ENCODE measurements around the gene CCDC169.
"Not testable (repeated sequence)": the region's sequence is repeated elsewhere in the genome, so short reads cannot be mapped to it uniquely, and the experiment has no call there.

Gene CCDC169

GRCh38 chr13:36332986-36333385, 35.4 kb upstream of the CCDC169 start:
- in situ Hi-C loops (cut with HindIII; ENCODE audit: low pct_ligation_motif_present, low sequenced_read_pairs): no loop called here
- Histone ChIP-seq H3K4me3 (ENCODE audit: low read depth, low read length) (no peak overlapping the region), H3K36me3 (replicated peaks) (peaks cover 9% of the 10 kb centered on the region), H3K27me3 (replicated peaks) (no peaks in the 10 kb centered on the region), H3K27ac (peak overlapping the region; percentile 53)
- TF ChIP-seq, protein P1, sequence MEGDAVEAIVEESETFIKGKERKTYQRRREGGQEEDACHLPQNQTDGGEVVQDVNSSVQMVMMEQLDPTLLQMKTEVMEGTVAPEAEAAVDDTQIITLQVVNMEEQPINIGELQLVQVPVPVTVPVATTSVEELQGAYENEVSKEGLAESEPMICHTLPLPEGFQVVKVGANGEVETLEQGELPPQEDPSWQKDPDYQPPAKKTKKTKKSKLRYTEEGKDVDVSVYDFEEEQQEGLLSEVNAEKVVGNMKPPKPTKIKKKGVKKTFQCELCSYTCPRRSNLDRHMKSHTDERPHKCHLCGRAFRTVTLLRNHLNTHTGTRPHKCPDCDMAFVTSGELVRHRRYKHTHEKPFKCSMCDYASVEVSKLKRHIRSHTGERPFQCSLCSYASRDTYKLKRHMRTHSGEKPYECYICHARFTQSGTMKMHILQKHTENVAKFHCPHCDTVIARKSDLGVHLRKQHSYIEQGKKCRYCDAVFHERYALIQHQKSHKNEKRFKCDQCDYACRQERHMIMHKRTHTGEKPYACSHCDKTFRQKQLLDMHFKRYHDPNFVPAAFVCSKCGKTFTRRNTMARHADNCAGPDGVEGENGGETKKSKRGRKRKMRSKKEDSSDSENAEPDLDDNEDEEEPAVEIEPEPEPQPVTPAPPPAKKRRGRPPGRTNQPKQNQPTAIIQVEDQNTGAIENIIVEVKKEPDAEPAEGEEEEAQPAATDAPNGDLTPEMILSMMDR (IDR thresholded peaks at IDR 0.05; ENCODE audit: low read depth, low read length, missing control alignments): no peak
- no peak for DNase-seq

DNA sequence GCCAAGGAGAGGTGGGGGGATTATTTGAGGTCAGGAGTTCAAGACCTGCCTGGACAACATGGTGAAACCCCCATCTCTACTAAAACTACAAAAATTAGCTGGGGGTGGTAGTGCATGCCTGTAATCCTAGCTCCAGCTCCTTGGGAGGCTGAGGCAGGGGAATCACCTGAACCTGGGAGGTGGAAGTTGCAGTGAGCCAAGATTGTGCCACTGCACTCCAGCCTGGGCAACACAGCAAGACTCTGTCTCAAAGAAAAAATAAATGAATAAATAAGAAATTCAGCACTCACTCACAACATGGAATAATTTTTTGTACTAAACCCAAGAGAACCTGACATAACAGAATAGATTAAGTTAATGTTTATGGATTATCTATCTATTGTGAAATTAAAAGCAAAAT, 34.6 kb upstream of the CCDC169 start:
- H3K27me3 ChIP-seq (replicated peaks); DNase-seq; H3K4me3 ChIP-seq (ENCODE audit: low read depth, low read length); in situ Hi-C loops (cut with HindIII; ENCODE audit: low pct_ligation_motif_present, low sequenced_read_pairs): not testable (repeated sequence)
- Histone ChIP-seq H3K27ac (peak overlapping the region; percentile 53), H3K36me3 (replicated peaks) (peaks cover 13% of the 10 kb centered on the region)

GRCh38 chr13:36331280-36331679, 33.7 kb upstream of the CCDC169 start:
- DNase-seq: no peak
- H3K36me3 ChIP-seq (replicated peaks): peaks cover 13% of the 10 kb centered on the region
- in situ Hi-C loops (cut with HindIII; ENCODE audit: low pct_ligation_motif_present, low sequenced_read_pairs): no loop called here
- TF ChIP-seq, protein P1 (IDR thresholded peaks at IDR 0.05; ENCODE audit: low read depth, low read length, missing control alignments): no peak
- H3K27me3 ChIP-seq (replicated peaks): no peaks in the 10 kb centered on the region
- no peak overlapping the region for H3K27ac ChIP-seq
- H3K4me3 ChIP-seq (ENCODE audit: low read depth, low read length): no peak overlapping the region

DNA sequence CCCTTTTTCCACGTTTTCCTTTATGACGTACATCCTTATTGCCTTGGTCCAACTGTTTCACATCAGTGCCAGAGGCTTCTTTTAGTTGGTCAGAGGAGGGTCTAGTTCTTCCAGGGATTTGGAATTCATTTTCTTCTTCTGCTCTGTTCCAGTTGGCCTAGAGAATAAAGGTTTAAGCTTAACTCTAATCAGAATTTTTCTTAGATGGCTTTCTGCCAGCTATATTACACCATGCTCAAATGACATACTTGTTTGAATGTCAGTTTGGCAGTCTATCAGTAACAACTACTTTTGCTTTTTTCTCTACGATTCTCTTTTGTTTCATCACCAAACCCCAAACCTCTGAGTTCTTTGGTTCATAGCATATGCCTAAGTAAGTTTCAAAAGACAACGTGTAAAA, 31.7 kb upstream of the CCDC169 start:
- in situ Hi-C loops (cut with HindIII; ENCODE audit: low pct_ligation_motif_present, low sequenced_read_pairs): no loop called here
- DNase-seq: no peak
- Histone ChIP-seq H3K36me3 (replicated peaks) (peaks cover 25% of the 10 kb centered on the region), H3K4me3 (ENCODE audit: low read depth, low read length) (no peak overlapping the region), H3K27me3 (replicated peaks) (no peaks in the 10 kb centered on the region), H3K27ac (no peak overlapping the region)
- TF ChIP-seq, protein P1 (IDR thresholded peaks at IDR 0.05; ENCODE audit: low read depth, low read length, missing control alignments): no peak

GRCh38 chr13:36328821-36329220, 31.2 kb upstream of the CCDC169 start:
- in situ Hi-C loops (cut with HindIII; ENCODE audit: low pct_ligation_motif_present, low sequenced_read_pairs): no loop called here
- Histone ChIP-seq H3K4me3 (ENCODE audit: low read depth, low read length) (no peak overlapping the region), H3K27ac (no peak overlapping the region), H3K27me3 (replicated peaks) (no peaks in the 10 kb centered on the region), H3K36me3 (replicated peaks) (peaks cover 28% of the 10 kb centered on the region)
- no peak for DNase-seq
- TF ChIP-seq, protein P1 (IDR thresholded peaks at IDR 0.05; ENCODE audit: low read depth, low read length, missing control alignments): no peak

DNA sequence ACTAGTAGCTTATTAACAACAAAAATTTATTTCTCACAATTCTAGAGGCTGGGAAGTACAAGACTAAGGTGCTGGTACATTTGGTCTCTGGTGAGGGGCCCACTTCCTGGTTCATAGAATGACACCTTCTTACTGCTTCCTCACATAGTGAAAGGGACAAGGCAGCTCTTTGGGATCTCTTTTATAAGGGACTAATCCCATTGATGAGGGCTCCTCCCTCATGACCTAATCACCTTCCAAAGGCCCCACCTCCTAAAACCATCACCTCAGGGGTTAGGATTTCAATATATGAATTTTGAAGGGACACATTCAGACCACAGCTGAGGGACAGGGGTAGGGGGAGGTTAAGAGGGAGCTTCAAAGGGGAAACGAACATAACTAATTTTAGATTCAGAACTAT, 28.3 kb upstream of the CCDC169 start:
- in situ Hi-C loops (cut with HindIII; ENCODE audit: low pct_ligation_motif_present, low sequenced_read_pairs): no loop called here
- TF ChIP-seq, protein P1 (IDR thresholded peaks at IDR 0.05; ENCODE audit: low read depth, low read length, missing control alignments): no peak
- DNase-seq: no peak
- H3K4me3 ChIP-seq (ENCODE audit: low read depth, low read length): no peak overlapping the region
- H3K36me3 ChIP-seq (replicated peaks): peaks cover 35% of the 10 kb centered on the region
- H3K27me3 ChIP-seq (replicated peaks): no peaks in the 10 kb centered on the region
- H3K27ac ChIP-seq: no peak overlapping the region

GRCh38 chr13:36324881-36325280, 27.3 kb upstream of the CCDC169 start:
- H3K27me3 ChIP-seq (replicated peaks); H3K27ac ChIP-seq; in situ Hi-C loops (cut with HindIII; ENCODE audit: low pct_ligation_motif_present, low sequenced_read_pairs); DNase-seq; H3K4me3 ChIP-seq (ENCODE audit: low read depth, low read length): not testable (repeated sequence)
- H3K36me3 ChIP-seq (replicated peaks): peaks cover 35% of the 10 kb centered on the region
